ENCODE results near the gene ETFA. TPM values are rescaled to one million over a fixed set of nuclear protein-coding genes. Genes with fewer than 3 reads are reported as not detected.

The ETFA gene
- total RNA-seq, 1 donor from 2014 or later: 189 TPM

- DNase-seq (ENCODE audit: low read depth, low spot score): no peak
Observed at GRCh38 chr15:76197703-76198455, 113.4 kb downstream of the ETFA start.

- DNase-seq (ENCODE audit: low read depth, low spot score): peak; percentile 27
Observed at GRCh38 chr15:76196269-76197231, 114.7 kb downstream of the ETFA start.

GRCh38 chr15:76195506-76196268, 115.6 kb downstream of the ETFA start:
- DNase-seq (ENCODE audit: low read depth, low spot score): no peak

- DNase-seq (ENCODE audit: low read depth, low spot score): no peak
Observed at GRCh38 chr15:76193934-76194333, 117.3 kb downstream of the ETFA start.

GRCh38 chr15:76192715-76193114, 118.6 kb downstream of the ETFA start:
- no peak for DNase-seq (ENCODE audit: low read depth, low spot score)

- no peak for DNase-seq (ENCODE audit: low read depth, low spot score)
Observed at GRCh38 chr15:76191539-76192244, 119.6 kb downstream of the ETFA start.

- peak; percentile 15 for DNase-seq (ENCODE audit: low read depth, low spot score)
Observed at GRCh38 chr15:76190751-76191538, 120.3 kb downstream of the ETFA start.

- no peak for DNase-seq (ENCODE audit: low read depth, low spot score)
Observed at GRCh38 chr15:76190070-76190564, 121.2 kb downstream of the ETFA start.

GRCh38 chr15:76189106-76189505, 122.2 kb downstream of the ETFA start:
- no peak for DNase-seq (ENCODE audit: low read depth, low spot score)

GRCh38 chr15:76187163-76187562, 124.1 kb downstream of the ETFA start:
- DNase-seq (ENCODE audit: low read depth, low spot score): no peak

- peak; percentile 15 for DNase-seq (ENCODE audit: low read depth, low spot score)
Observed at GRCh38 chr15:76185716-76186115, 125.6 kb downstream of the ETFA start.

GRCh38 chr15:76184650-76185035, 126.6 kb downstream of the ETFA start:
- no peak for DNase-seq (ENCODE audit: low read depth, low spot score)

- DNase-seq (ENCODE audit: low read depth, low spot score): no peak
Observed at GRCh38 chr15:76183930-76184649, 127.2 kb downstream of the ETFA start.

- no peak for DNase-seq (ENCODE audit: low read depth, low spot score)
Observed at GRCh38 chr15:76181705-76182107, 129.6 kb downstream of the ETFA start.

GRCh38 chr15:76180321-76180720, 130.9 kb downstream of the ETFA start:
- DNase-seq (ENCODE audit: low read depth, low spot score): no peak

GRCh38 chr15:76179023-76179422, 132.2 kb downstream of the ETFA start:
- no peak for DNase-seq (ENCODE audit: low read depth, low spot score)

GRCh38 chr15:76178296-76179000, 132.8 kb downstream of the ETFA start:
- DNase-seq (ENCODE audit: low read depth, low spot score): no peak

- no peak for DNase-seq (ENCODE audit: low read depth, low spot score)
Observed at GRCh38 chr15:76177491-76178040, 133.7 kb downstream of the ETFA start.

Measured in pulmonary artery endothelial cell (primary cell).